ENCODE data around the gene PPP6R3.

The PPP6R3 gene

DNA sequence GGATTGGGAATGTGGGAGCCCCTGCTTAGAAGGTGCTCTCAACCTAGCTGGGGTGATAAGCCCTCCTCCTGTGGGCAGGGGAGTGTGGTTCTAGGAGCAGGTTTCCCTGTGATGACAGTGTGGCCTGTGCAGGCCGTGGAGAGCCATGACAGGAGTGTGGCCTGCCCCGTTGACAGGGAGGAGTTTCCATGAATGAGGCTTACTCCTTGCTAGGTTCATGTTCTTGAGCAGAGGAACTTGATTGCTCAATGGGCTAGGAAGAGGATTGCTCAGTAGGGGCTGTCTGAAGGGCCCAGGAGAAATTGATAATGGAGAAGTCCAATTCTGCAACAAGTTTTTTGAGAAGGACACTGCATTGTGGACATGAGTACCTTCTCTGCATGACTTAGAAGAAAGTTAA, 92.0 kb downstream of the PPP6R3 start:
- DNase-seq (ENCODE audit: low read depth), result no peak
- TF ChIP-seq, protein P1, sequence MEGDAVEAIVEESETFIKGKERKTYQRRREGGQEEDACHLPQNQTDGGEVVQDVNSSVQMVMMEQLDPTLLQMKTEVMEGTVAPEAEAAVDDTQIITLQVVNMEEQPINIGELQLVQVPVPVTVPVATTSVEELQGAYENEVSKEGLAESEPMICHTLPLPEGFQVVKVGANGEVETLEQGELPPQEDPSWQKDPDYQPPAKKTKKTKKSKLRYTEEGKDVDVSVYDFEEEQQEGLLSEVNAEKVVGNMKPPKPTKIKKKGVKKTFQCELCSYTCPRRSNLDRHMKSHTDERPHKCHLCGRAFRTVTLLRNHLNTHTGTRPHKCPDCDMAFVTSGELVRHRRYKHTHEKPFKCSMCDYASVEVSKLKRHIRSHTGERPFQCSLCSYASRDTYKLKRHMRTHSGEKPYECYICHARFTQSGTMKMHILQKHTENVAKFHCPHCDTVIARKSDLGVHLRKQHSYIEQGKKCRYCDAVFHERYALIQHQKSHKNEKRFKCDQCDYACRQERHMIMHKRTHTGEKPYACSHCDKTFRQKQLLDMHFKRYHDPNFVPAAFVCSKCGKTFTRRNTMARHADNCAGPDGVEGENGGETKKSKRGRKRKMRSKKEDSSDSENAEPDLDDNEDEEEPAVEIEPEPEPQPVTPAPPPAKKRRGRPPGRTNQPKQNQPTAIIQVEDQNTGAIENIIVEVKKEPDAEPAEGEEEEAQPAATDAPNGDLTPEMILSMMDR (conservative IDR thresholded peaks at IDR 0.05; ENCODE audit: low read depth, low read length), result no peak

DNA sequence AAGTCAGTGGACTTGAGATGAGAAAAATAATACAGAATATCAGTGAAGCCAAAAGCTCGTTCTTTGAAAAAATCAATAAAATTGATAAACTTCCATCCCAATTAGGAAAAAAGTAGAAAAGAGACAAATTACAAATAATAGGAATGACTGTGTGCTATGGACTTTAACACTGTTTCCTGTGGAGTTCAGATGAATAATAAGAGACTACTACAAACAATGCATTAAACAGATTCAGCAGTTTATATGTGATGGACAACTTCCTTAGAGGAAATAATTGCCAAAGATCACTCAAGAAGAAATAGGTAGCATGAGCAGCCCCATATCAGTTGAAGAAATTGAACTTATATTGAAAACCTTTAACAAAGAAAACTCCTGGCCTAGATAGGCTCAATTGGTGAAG, 99.7 kb downstream of the PPP6R3 start:
- TF ChIP-seq, protein P1 (conservative IDR thresholded peaks at IDR 0.05; ENCODE audit: low read depth, low read length), result no peak
- no peak for DNase-seq (ENCODE audit: low read depth)
- H3K4me3 ChIP-seq (ENCODE audit: low read length), result no peak overlapping the region

More for the DNA sequence above, 92.0 kb downstream of the PPP6R3 start:
- no peak overlapping the region for H3K4me3 ChIP-seq (ENCODE audit: low read length)

DNA sequence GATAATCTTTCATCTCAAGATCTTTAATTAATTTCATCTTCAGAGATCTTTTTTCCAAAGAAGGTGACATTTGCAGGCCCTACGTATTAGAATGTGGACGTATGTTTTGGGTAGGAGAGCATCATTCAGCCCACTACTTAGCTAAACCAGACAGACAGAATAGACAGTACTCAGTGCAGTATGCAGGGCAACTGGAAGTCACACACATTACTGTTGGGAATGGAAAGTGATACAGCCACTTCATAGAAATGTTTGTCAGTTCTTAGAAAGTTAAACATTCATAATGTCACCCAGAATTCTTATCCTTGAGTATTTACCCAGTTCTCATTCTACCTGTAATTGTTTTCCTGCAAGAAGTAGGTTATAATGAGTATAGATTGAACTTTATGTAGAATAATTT, 102.9 kb downstream of the PPP6R3 start:
- no peak overlapping the region for H3K4me3 ChIP-seq (ENCODE audit: low read length)
- TF ChIP-seq, protein P1 (conservative IDR thresholded peaks at IDR 0.05; ENCODE audit: low read depth, low read length), result no peak
- no peak for DNase-seq (ENCODE audit: low read depth)

GRCh38 chr11:68564261-68564660, 103.7 kb downstream of the PPP6R3 start:
- DNase-seq (ENCODE audit: low read depth), result no peak
- H3K4me3 ChIP-seq (ENCODE audit: low read length), result no peak overlapping the region
- TF ChIP-seq, protein P1 (conservative IDR thresholded peaks at IDR 0.05; ENCODE audit: low read depth, low read length), result no peak

DNA sequence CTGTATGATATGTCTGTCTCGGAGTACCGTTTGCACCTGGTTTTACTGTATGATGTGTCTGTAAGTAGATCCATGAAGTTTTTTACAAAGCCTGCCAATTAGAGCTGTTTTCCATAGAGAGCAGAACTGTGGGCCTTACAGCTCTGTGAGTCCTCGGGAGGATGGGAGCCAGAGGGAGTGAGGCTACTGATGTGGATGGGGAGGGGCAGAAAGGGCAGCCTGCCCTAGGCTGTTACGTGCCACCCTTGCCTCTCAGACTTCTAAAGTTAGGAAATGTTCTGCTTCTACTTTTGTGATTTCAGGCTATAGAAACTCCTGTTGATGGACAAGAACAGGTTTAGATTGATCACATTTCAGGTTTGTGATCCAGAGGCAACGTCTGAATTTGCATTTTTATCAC, 105.2 kb downstream of the PPP6R3 start:
- TF ChIP-seq, protein P1 (conservative IDR thresholded peaks at IDR 0.05; ENCODE audit: low read depth, low read length), result no peak
- DNase-seq (ENCODE audit: low read depth), result no peak
- H3K4me3 ChIP-seq (ENCODE audit: low read length), result no peak overlapping the region

- H3K4me3 ChIP-seq (ENCODE audit: low read length), result no peak overlapping the region
- DNase-seq (ENCODE audit: low read depth), result no peak
Measured at GRCh38 chr11:68567553-68567952, 107.0 kb downstream of the PPP6R3 start.

GRCh38 chr11:68569357-68569756, 108.8 kb downstream of the PPP6R3 start:
- no peak overlapping the region for H3K4me3 ChIP-seq (ENCODE audit: low read length)
- TF ChIP-seq, protein P1 (conservative IDR thresholded peaks at IDR 0.05; ENCODE audit: low read depth, low read length), result no peak
- no peak for DNase-seq (ENCODE audit: low read depth)

More at GRCh38 chr11:68567553-68567952, 107.0 kb downstream of the PPP6R3 start:
- TF ChIP-seq, protein P1 (conservative IDR thresholded peaks at IDR 0.05; ENCODE audit: low read depth, low read length), result no peak
